ENCODE results near the gene CLSTN2. TPM values are rescaled to one million over a fixed set of nuclear protein-coding genes. Genes with fewer than 3 reads are reported as not detected.

The CLSTN2 gene
- total RNA-seq, 1 donor from 2014 or later: 16.0 TPM

DNA sequence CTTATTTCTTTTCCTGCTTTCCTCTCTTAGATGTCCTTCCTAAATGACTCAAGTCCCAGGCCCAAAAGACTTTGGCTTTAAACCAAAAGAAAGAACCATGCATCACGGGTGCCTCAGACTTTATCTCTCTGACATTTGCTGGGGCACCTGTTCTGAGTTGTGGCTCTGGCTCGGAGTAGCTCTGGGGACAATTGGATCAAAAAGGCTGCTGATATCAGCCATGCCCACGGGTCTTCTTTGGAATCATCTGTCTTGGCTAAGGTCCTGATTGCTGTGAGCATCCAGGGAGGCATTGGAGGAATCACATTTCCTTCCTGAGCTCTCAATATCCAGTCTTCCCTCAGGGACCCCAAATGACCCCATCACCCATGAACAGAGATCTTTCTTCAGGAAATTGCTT is 59.9 kb downstream of the CLSTN2 start:
- peak in 1 of 2 donors; percentile 19 for DNase-seq (ENCODE audit: extremely low spot score in 2 of 2)
- H3K36me3 ChIP-seq: no peaks in the 10 kb centered on the region
- H3K27ac ChIP-seq: no peak overlapping the region
- intact Hi-C loops (cut with DNase I): no loop called here
- TF ChIP-seq, protein P1, sequence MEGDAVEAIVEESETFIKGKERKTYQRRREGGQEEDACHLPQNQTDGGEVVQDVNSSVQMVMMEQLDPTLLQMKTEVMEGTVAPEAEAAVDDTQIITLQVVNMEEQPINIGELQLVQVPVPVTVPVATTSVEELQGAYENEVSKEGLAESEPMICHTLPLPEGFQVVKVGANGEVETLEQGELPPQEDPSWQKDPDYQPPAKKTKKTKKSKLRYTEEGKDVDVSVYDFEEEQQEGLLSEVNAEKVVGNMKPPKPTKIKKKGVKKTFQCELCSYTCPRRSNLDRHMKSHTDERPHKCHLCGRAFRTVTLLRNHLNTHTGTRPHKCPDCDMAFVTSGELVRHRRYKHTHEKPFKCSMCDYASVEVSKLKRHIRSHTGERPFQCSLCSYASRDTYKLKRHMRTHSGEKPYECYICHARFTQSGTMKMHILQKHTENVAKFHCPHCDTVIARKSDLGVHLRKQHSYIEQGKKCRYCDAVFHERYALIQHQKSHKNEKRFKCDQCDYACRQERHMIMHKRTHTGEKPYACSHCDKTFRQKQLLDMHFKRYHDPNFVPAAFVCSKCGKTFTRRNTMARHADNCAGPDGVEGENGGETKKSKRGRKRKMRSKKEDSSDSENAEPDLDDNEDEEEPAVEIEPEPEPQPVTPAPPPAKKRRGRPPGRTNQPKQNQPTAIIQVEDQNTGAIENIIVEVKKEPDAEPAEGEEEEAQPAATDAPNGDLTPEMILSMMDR (IDR thresholded peaks at IDR 0.05): no peak
- TF ChIP-seq POLR2AphosphoS5 (IDR thresholded peaks at IDR 0.05; ENCODE audit: insufficient read depth in 1 of 2, low read depth in 1 of 2): no peak
- TF ChIP-seq POLR2A (IDR thresholded peaks at IDR 0.05): no peak
- H3K4me3 ChIP-seq: no peak overlapping the region
- H3K27me3 ChIP-seq: no peaks in the 10 kb centered on the region
- H3K4me1 ChIP-seq: no peaks in the 10 kb centered on the region
- no peaks in the 10 kb centered on the region for H3K9me3 ChIP-seq

DNA sequence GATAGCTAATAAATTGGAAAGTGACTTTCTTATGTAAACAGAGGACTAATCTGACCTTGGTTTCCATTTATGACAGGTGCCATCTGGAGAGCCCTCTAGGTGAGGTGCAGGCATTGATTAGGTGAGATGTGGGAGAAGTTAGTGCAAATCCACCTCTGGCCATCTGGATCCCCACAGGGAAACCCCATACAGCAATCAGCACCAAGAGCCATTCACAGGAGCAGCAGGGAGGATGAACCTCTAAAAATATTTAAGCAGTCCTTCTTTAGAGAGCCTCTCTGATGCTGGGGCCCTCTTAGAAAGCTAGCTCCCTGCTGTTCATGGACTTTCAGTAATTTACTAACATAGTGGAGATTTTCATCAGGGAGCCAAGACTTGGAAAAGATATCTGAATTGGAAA is 69.3 kb downstream of the CLSTN2 start:
- H3K36me3 ChIP-seq: no peaks in the 10 kb centered on the region
- DNase-seq (ENCODE audit: extremely low spot score in 2 of 2): peak in 1 of 2 donors; percentile 3
- no peak overlapping the region for H3K4me3 ChIP-seq
- no peaks in the 10 kb centered on the region for H3K27me3 ChIP-seq
- no peak overlapping the region for H3K27ac ChIP-seq
- intact Hi-C loops (cut with DNase I): no loop called here
- H3K4me1 ChIP-seq: no peaks in the 10 kb centered on the region
- no peaks in the 10 kb centered on the region for H3K9me3 ChIP-seq
- TF ChIP-seq, protein P1 (IDR thresholded peaks at IDR 0.05): no peak
- TF ChIP-seq POLR2A (IDR thresholded peaks at IDR 0.05): no peak
- TF ChIP-seq POLR2AphosphoS5 (IDR thresholded peaks at IDR 0.05; ENCODE audit: insufficient read depth in 1 of 2, low read depth in 1 of 2): no peak

DNA sequence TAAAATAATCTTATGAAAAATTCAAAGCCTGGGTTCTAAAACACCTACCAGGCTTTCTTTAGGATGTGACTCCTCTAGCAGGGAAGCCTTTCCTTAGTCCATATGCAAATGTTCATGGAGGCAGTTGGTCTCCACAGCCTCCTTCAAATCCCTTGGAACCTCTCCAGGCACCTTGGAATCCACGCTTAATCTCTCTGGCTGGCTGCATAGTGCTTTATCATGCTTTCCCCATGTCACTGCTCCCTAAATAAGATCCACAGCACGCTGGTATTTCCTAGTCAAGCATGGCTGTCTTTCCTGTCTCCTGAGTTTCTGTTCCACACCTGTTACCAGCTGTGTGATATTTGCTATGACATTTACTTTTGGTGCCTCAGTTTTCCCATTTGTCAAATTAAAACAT is 71.3 kb downstream of the CLSTN2 start:
- TF ChIP-seq POLR2AphosphoS5 (IDR thresholded peaks at IDR 0.05; ENCODE audit: insufficient read depth in 1 of 2, low read depth in 1 of 2): no peak
- TF ChIP-seq, protein P1 (IDR thresholded peaks at IDR 0.05): no peak
- no peak for TF ChIP-seq POLR2A (IDR thresholded peaks at IDR 0.05)
- Histone ChIP-seq H3K9me3 (no peaks in the 10 kb centered on the region), H3K36me3 (no peaks in the 10 kb centered on the region), H3K4me1 (no peaks in the 10 kb centered on the region), H3K27me3 (no peaks in the 10 kb centered on the region), H3K4me3 (no peak overlapping the region), H3K27ac (no peak overlapping the region)
- intact Hi-C loops (cut with DNase I): no loop called here
- peak; percentile 12 to 27 for DNase-seq (ENCODE audit: extremely low spot score in 2 of 2)

DNA sequence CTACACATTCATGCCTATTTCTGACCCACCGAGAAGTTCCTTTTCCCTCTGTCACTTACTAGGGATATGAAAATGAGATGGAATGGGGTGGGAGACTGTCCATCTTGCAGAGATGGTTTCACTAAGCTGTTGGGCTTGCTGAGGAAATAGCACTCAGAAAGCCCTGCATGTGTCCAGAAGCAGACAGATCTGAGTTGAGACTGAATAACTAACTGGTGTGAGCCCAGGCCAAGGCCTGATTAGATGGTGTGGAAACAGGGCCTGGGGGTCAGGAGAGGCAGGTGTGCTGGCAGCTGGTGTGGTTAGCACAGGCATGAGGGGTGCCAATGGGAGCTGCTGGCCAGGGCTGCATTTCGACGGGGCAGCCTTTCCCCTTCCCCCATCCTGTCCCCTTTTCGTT is 72.1 kb downstream of the CLSTN2 start:
- no peaks in the 10 kb centered on the region for H3K9me3 ChIP-seq
- H3K27ac ChIP-seq: no peak overlapping the region
- TF ChIP-seq, protein P1 (IDR thresholded peaks at IDR 0.05): no peak
- peak; percentile 47 to 85 for DNase-seq (ENCODE audit: extremely low spot score in 2 of 2)
- no peaks in the 10 kb centered on the region for H3K27me3 ChIP-seq
- H3K36me3 ChIP-seq: no peaks in the 10 kb centered on the region
- no peak overlapping the region for H3K4me3 ChIP-seq
- no peaks in the 10 kb centered on the region for H3K4me1 ChIP-seq
- intact Hi-C loops (cut with DNase I): no loop called here

DNA sequence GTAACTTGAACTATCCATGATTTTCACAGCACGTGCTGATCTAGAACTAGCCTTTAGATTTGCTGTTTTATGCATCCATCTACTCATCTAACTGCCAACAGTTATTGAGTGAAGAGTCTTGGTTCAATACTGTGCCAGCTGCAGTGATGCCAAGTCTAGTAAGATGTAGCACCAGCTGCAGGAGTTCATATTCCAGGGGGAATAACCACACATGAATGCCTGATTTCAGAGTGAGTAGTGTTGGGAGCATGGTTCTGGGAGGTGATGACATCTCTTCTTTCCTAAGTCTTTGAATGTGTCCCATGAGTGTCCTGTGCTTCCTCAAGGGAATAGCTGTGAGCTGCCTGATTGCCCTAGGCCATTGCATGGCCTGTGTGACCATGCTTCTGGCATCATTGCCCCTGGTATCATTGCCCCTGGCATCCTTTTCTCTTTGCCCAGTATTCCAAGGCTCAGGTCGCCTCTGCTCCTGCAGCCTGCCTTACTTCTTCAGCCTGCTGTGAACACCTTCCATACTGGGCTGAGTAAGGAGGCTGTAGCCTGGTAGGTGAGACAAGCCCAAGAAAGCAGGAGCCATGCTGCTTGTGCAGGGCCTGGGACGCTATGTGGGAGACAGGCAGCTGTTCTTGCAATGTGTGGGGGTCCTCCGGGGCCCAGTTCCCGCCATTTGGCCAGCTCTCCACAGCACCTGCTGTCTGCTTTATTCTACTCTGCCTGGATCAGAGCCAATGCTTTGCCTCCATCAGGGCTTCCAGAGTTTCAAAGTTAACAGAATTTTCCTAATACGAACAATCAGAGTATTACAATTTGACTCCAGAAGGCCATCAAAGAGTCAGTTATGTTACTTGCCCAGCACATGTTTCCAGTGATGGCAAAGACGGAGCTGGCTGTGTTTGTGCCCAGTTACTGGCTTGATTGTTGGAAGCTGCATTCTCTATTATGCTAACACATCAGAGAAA is 73.2 kb downstream of the CLSTN2 start:
- intact Hi-C loops (cut with DNase I): no loop called here
- TF ChIP-seq, protein P1 (IDR thresholded peaks at IDR 0.05): no peak
- TF ChIP-seq POLR2A (IDR thresholded peaks at IDR 0.05) (no peak), POLR2AphosphoS5 (IDR thresholded peaks at IDR 0.05; ENCODE audit: insufficient read depth in 1 of 2, low read depth in 1 of 2) (no peak)

More for the DNA sequence above, 73.2 kb downstream of the CLSTN2 start:
- H3K27me3 ChIP-seq: no peaks in the 10 kb centered on the region
- H3K4me3 ChIP-seq: no peak overlapping the region
- no peaks in the 10 kb centered on the region for H3K36me3 ChIP-seq
- H3K27ac ChIP-seq: no peak overlapping the region
- H3K4me1 ChIP-seq: no peaks in the 10 kb centered on the region
- peak; percentile 43 to 74 for DNase-seq (ENCODE audit: extremely low spot score in 2 of 2)
- H3K9me3 ChIP-seq: no peaks in the 10 kb centered on the region

All from vagina (tissue), 2 donors.